SK-N-SH treated with all-trans-retinoic acid at 6 μM for 48 hours (cell line): ENCODE measurements around the gene TRAPPC4.

Experiments used
- ATAC-seq: fragments of 200-7000 bp; cut with Tn5 transposase; 3 replicates; pipeline ENCODE4 v1.9.1; 2020; ENCODE audit warnings: mild to moderate bottlenecking, moderate library complexity
- CSDC2 ChIP-seq: fragments of 250-450 bp; sonication (Bioruptor Pico); IDR thresholded peaks from 2 replicates; pipeline ENCODE4 v1.5.0; 2020; ENCODE audit warnings: mild to moderate bottlenecking, moderate library complexity
- ESRRG ChIP-seq: fragments of 250-450 bp; sonication (Bioruptor Pico); IDR thresholded peaks from 2 replicates; pipeline ENCODE4 v1.6.1; 2021; ENCODE audit warnings: mild to moderate bottlenecking
- GLIS3 ChIP-seq: fragments of 250-450 bp; sonication (Bioruptor Pico); IDR thresholded peaks from 2 replicates; pipeline ENCODE4 v1.5.0; 2020; ENCODE audit warnings: mild to moderate bottlenecking, moderate library complexity
- ISL1 ChIP-seq: fragments of 250-450 bp; sonication (Bioruptor Pico); IDR thresholded peaks from 2 replicates; pipeline ENCODE4 v2.1.2; 2022; ENCODE audit warnings: mild to moderate bottlenecking, moderate library complexity
- PPARA ChIP-seq: fragments of 250-450 bp; sonication (Bioruptor Pico); IDR thresholded peaks from 2 replicates; pipeline ENCODE4 v1.5.0; 2020; ENCODE audit warnings: mild to moderate bottlenecking, borderline replicate concordance
- RARB ChIP-seq: fragments of 250-450 bp; sonication (Bioruptor Pico); IDR thresholded peaks from 2 replicates; pipeline ENCODE4 v1.8.0; 2021; ENCODE audit warnings: mild to moderate bottlenecking, moderate library complexity
- SNAI2 ChIP-seq: fragments of 250-450 bp; sonication (Bioruptor Pico); IDR thresholded peaks from 2 replicates; pipeline ENCODE4 v1.5.0; 2020; ENCODE audit warnings: mild to moderate bottlenecking, moderate library complexity
- TCF4 ChIP-seq: fragments of 250-450 bp; sonication (Bioruptor Pico); IDR thresholded peaks from 2 replicates; pipeline ENCODE4 v1.8.0; 2021; ENCODE audit warnings: mild to moderate bottlenecking, moderate library complexity, borderline replicate concordance
- TOX ChIP-seq: fragments of 250-450 bp; sonication (Bioruptor Pico); IDR thresholded peaks from 2 replicates; pipeline ENCODE4 v1.8.0; 2021; ENCODE audit warnings: mild to moderate bottlenecking, moderate library complexity, borderline replicate concordance
- ZC3H10 ChIP-seq: fragments of 250-450 bp; sonication (Bioruptor Pico); IDR thresholded peaks from 2 replicates; pipeline ENCODE4 v1.5.1; 2021; ENCODE audit warnings: mild to moderate bottlenecking, moderate library complexity
- ZFP3 ChIP-seq: fragments of 250-450 bp; sonication (Bioruptor Pico); IDR thresholded peaks from 2 replicates; pipeline ENCODE4 v1.5.0; 2020; ENCODE audit warnings: mild to moderate bottlenecking, moderate library complexity
- ZFP30 ChIP-seq: fragments of 450-650 bp; formaldehyde crosslinking; IDR thresholded peaks from 2 replicates; pipeline ENCODE4 v1.5.0; 2022; ENCODE audit warnings: mild to moderate bottlenecking, moderate library complexity
- ZNF565 ChIP-seq: fragments of 450-650 bp; formaldehyde crosslinking; conservative IDR thresholded peaks from 2 replicates; pipeline ENCODE4 v1.5.0; 2020; ENCODE audit warnings: low read depth, mild to moderate bottlenecking, moderate library complexity
- ZNF70 ChIP-seq: fragments of 450-650 bp; formaldehyde crosslinking; IDR thresholded peaks from 2 replicates; pipeline ENCODE4 v1.5.0; 2020; ENCODE audit warnings: mild to moderate bottlenecking, moderate library complexity
- TF ChIP-seq, protein P1 (sequence below): fragments of 250-450 bp; sonication (Bioruptor Pico); IDR thresholded peaks from 2 replicates; pipeline ENCODE4 v1.8.0; 2020; ENCODE audit warnings: mild to moderate bottlenecking, moderate library complexity, borderline replicate concordance
- TF ChIP-seq, protein P2 (sequence below): fragments of 250-450 bp; sonication (Bioruptor Pico); IDR thresholded peaks from 2 replicates; pipeline ENCODE4 v1.8.0; 2021; ENCODE audit warnings: low read depth, mild to moderate bottlenecking, moderate library complexity, borderline replicate concordance
- TF ChIP-seq, protein P3 (sequence below): fragments of 250-450 bp; sonication (Bioruptor Pico); IDR thresholded peaks from 2 replicates; pipeline ENCODE4 v1.5.1; 2021; ENCODE audit warnings: mild to moderate bottlenecking, moderate library complexity
- TF ChIP-seq, protein P4 (sequence below): fragments of 250-450 bp; sonication (Bioruptor Pico); IDR thresholded peaks from 2 replicates; pipeline ENCODE4 v1.5.0; 2020; ENCODE audit warnings: mild to moderate bottlenecking, moderate library complexity
- TF ChIP-seq, protein P5 (sequence below): fragments of 250-450 bp; sonication (Bioruptor Pico); IDR thresholded peaks from 2 replicates; pipeline ENCODE4 v1.5.1; 2020; ENCODE audit warnings: low read depth, mild to moderate bottlenecking, moderate library complexity

The TRAPPC4 gene

DNA sequence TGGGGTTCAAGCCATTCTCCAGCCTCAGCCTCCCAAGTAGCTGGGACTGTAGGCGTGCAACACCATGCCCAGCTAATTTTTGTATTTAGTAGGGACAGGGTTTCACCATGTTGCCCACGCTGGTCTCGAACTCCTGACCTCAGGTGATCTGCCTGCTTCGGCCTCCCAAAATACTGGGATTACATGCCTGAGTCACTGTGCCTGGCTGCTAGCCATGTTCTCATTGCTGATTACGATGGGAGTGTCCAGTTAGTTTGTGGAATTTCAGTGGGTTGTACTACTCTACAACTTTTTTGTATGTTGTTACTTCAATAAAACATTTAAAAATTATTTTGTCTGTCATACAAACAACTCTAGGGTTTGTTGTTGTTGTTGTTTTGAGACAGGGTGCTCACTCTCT, 44.2 kb downstream of the TRAPPC4 start:
- no peak for ATAC-seq

DNA sequence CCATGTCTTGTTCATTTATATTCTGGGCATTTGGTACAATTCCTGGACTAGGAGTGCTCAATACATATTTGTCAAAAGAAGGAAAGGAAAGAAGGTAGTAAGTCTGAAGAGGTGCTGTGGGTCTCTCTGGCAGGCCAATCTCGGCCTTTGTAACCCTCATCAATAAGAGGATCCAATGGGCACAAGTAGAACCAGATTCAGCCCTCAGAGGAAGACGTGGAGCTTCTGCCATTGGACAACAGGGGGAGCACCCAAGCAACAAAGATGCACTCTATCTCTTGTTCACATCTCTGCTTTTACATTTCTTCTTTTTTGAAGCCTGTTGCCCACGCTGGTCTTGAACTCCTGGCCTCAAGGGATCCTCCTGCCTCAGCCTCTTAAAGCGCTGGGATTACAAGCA, 46.8 kb downstream of the TRAPPC4 start:
- ATAC-seq, result peak; percentile 38; the same call in 2 of the 3 replicates
- TF ChIP-seq, protein P1, sequence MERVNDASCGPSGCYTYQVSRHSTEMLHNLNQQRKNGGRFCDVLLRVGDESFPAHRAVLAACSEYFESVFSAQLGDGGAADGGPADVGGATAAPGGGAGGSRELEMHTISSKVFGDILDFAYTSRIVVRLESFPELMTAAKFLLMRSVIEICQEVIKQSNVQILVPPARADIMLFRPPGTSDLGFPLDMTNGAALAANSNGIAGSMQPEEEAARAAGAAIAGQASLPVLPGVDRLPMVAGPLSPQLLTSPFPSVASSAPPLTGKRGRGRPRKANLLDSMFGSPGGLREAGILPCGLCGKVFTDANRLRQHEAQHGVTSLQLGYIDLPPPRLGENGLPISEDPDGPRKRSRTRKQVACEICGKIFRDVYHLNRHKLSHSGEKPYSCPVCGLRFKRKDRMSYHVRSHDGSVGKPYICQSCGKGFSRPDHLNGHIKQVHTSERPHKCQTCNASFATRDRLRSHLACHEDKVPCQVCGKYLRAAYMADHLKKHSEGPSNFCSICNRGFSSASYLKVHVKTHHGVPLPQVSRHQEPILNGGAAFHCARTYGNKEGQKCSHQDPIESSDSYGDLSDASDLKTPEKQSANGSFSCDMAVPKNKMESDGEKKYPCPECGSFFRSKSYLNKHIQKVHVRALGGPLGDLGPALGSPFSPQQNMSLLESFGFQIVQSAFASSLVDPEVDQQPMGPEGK (CRISPR knock-in tag), result no peak
- TF ChIP-seq ESRRG (CRISPR knock-in tag), result no peak
- TF ChIP-seq SNAI2 (CRISPR knock-in tag), result no peak
- no peak for TF ChIP-seq PPARA (CRISPR knock-in tag)
- TF ChIP-seq, protein P2, sequence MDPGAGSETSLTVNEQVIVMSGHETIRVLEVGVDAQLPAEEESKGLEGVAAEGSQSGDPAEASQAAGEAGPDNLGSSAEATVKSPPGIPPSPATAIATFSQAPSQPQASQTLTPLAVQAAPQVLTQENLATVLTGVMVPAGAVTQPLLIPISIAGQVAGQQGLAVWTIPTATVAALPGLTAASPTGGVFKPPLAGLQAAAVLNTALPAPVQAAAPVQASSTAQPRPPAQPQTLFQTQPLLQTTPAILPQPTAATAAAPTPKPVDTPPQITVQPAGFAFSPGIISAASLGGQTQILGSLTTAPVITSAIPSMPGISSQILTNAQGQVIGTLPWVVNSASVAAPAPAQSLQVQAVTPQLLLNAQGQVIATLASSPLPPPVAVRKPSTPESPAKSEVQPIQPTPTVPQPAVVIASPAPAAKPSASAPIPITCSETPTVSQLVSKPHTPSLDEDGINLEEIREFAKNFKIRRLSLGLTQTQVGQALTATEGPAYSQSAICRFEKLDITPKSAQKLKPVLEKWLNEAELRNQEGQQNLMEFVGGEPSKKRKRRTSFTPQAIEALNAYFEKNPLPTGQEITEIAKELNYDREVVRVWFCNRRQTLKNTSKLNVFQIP (CRISPR knock-in tag), result no peak
- no peak for TF ChIP-seq GLIS3 (CRISPR knock-in tag)

More for the DNA sequence above, 44.2 kb downstream of the TRAPPC4 start:
- TF ChIP-seq CSDC2 (no peak), TCF4 (CRISPR knock-in tag) (no peak), PPARA (CRISPR knock-in tag) (no peak), TOX (no peak), ZFP3 (no peak), SNAI2 (CRISPR knock-in tag) (no peak), ZC3H10 (no peak), ZFP30 (CRISPR knock-in tag) (no peak), ISL1 (CRISPR knock-in tag) (no peak), RARB (CRISPR knock-in tag) (no peak), ZNF70 (CRISPR knock-in tag) (no peak)
- TF ChIP-seq, protein P3, sequence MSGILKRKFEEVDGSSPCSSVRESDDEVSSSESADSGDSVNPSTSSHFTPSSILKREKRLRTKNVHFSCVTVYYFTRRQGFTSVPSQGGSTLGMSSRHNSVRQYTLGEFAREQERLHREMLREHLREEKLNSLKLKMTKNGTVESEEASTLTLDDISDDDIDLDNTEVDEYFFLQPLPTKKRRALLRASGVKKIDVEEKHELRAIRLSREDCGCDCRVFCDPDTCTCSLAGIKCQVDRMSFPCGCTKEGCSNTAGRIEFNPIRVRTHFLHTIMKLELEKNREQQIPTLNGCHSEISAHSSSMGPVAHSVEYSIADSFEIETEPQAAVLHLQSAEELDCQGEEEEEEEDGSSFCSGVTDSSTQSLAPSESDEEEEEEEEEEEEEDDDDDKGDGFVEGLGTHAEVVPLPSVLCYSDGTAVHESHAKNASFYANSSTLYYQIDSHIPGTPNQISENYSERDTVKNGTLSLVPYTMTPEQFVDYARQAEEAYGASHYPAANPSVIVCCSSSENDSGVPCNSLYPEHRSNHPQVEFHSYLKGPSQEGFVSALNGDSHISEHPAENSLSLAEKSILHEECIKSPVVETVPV (CRISPR knock-in tag), result no peak
- TF ChIP-seq, protein P4, sequence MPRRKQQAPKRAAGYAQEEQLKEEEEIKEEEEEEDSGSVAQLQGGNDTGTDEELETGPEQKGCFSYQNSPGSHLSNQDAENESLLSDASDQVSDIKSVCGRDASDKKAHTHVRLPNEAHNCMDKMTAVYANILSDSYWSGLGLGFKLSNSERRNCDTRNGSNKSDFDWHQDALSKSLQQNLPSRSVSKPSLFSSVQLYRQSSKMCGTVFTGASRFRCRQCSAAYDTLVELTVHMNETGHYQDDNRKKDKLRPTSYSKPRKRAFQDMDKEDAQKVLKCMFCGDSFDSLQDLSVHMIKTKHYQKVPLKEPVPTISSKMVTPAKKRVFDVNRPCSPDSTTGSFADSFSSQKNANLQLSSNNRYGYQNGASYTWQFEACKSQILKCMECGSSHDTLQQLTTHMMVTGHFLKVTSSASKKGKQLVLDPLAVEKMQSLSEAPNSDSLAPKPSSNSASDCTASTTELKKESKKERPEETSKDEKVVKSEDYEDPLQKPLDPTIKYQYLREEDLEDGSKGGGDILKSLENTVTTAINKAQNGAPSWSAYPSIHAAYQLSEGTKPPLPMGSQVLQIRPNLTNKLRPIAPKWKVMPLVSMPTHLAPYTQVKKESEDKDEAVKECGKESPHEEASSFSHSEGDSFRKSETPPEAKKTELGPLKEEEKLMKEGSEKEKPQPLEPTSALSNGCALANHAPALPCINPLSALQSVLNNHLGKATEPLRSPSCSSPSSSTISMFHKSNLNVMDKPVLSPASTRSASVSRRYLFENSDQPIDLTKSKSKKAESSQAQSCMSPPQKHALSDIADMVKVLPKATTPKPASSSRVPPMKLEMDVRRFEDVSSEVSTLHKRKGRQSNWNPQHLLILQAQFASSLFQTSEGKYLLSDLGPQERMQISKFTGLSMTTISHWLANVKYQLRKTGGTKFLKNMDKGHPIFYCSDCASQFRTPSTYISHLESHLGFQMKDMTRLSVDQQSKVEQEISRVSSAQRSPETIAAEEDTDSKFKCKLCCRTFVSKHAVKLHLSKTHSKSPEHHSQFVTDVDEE (CRISPR knock-in tag), result no peak
- TF ChIP-seq, protein P5, sequence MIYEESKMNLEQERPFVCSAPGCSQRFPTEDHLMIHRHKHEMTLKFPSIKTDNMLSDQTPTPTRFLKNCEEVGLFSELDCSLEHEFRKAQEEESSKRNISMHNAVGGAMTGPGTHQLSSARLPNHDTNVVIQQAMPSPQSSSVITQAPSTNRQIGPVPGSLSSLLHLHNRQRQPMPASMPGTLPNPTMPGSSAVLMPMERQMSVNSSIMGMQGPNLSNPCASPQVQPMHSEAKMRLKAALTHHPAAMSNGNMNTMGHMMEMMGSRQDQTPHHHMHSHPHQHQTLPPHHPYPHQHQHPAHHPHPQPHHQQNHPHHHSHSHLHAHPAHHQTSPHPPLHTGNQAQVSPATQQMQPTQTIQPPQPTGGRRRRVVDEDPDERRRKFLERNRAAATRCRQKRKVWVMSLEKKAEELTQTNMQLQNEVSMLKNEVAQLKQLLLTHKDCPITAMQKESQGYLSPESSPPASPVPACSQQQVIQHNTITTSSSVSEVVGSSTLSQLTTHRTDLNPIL (CRISPR knock-in tag), result no peak
- TF ChIP-seq, protein P2 (CRISPR knock-in tag), result no peak

DNA sequence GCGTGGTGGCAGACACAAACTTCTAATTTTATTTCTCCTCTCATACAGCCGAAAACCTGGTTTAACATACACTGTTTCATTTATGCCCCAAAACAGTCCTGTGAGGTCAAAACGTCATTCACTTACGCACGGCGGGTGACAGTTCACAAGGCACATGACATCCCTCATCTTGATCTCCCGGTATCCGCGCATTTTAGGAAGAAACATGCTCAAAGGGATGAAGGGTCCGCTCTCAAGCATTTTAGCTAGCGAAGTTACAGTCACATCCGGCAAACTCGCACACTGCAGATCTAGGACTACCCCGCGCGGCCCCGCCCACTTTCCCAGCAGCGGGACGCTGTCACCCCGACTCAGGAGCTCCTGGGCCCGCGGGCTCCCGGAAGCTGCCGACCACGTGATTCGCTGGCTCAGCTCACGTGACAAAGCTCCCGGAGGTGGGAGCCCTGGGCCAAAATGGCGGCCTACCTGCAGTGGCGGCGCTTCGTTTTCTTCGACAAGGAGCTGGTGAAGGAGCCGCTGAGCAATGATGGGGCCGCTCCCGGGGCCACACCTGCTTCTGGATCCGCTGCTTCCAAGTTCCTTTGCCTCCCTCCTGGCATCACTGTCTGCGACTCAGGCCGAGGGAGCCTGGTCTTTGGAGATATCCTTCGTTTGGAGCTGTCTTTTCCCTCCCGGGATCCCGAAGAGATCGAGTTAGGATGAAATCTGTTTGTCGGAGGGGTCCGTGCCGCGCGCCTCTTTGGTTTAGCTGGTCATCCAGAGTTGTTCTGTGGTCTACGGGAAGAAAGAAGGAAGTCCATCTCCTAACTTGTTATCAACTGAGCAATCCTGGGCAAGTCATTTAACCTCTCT, 49.0 kb downstream of the TRAPPC4 start, which contains the start of gene VPS11:
Gene VPS11, plus strand, starts transcription at position 448 of the 852 bp plus-strand sequence. Its CDS starts 6 bp downstream, at position 454.
- ATAC-seq, result peak; percentile 99
- no peak for TF ChIP-seq ZNF565 (CRISPR knock-in tag)
- TF ChIP-seq, all 23 proteins: peak for 0
